GM12878 (cell line): ENCODE data around the gene BPGM. TPM values are rescaled to one million over a fixed set of nuclear protein-coding genes. Genes with fewer than 3 reads are reported as not detected.

Source experiments
- ATAC-seq: fragments of 200-7000 bp; cut with Tn5 transposase; 3 replicates; pipeline ENCODE4 v1.9.1; 2020; ENCODE audit warnings: mild to moderate bottlenecking, moderate library complexity
- BruUV-seq: library from RNA; stranded (reverse); fragments of 400-500 nt; replicated peaks from 2 replicates; lab custom pipeline; 2021; lab: Mats Ljungman, UMichigan
- CTCF ChIA-PET: fragments of 300-600 bp; sonication (Branson Sonifier 250); formaldehyde crosslinking; extraction: SDS; loops from one replicate; lab custom pipeline; 2021; ENCODE audit warnings: inconsistent platforms; lab: Yijun Ruan, JAX
- POLR2A ChIA-PET: fragments of 350-600 bp; formaldehyde crosslinking; extraction: SDS; loops from one replicate; lab custom pipeline; 2021; ENCODE audit warnings: inconsistent platforms; lab: Charles Lee
- RAD21 ChIA-PET: fragments of 300-600 bp; sonication (Branson Sonifier 250); formaldehyde crosslinking; loops from one replicate; lab custom pipeline; 2023; ENCODE audit warnings: antibody characterized with exemption; ENCODE audit not compliant: unreplicated experiment; lab: Charles Lee
- SMC1A ChIA-PET: fragments of 300-600 bp; sonication (Branson Sonifier 250); formaldehyde crosslinking; loops from one replicate; lab custom pipeline; 2023; ENCODE audit not compliant: unreplicated experiment, uncharacterized antibody; lab: Charles Lee
- DNase-seq: peaks from one replicate; pipeline ENCODE4 v3.0.0-alpha.2; 2011; ENCODE audit warnings: low read depth, low spot score
- FAIRE-seq: peaks from 3 replicates; lab custom pipeline; 2011; peaks lifted over from hg19 to GRCh38; lab: Jason Lieb, UNC
- H2AFZ ChIP-seq: 2 replicates; pipeline ENCODE4 v1.6.0; 2011; ENCODE audit warnings: low read depth, low read length, control low read depth; ENCODE audit not compliant: control insufficient read depth
- H3K27ac ChIP-seq: 2 replicates; pipeline ENCODE4 v1.5.1; 2011; ENCODE audit warnings: control low read depth; ENCODE audit not compliant: control insufficient read depth, insufficient read depth
- H3K27me3 ChIP-seq, 2 experiments: replicated peaks in 1 of 2; 2 replicates each; pipeline versions ENCODE4 v1.6.0 to v1.6.1; 2011; ENCODE audit warnings: low read length in 1 of 2; ENCODE audit not compliant: control insufficient read depth in 2 of 2, insufficient read depth in 2 of 2
- H3K36me3 ChIP-seq, 2 experiments: 2 replicates each; pipeline ENCODE4 v1.5.1; 2011; ENCODE audit warnings: low read length in 1 of 2; ENCODE audit not compliant: control insufficient read depth in 2 of 2, insufficient read depth in 2 of 2
- H3K4me1 ChIP-seq: 2 replicates; pipeline ENCODE4 v1.6.1; 2011; ENCODE audit warnings: mild to moderate bottlenecking, low read length, moderate library complexity, mixed read lengths; ENCODE audit not compliant: control insufficient read depth, insufficient read depth
- H3K4me2 ChIP-seq: 2 replicates; pipeline ENCODE4 v1.6.0; 2011; ENCODE audit warnings: control low read depth; ENCODE audit not compliant: control insufficient read depth, insufficient read depth
- H3K4me3 ChIP-seq: fragments of 200-600 bp; sonication (generic); 2 replicates; pipeline ENCODE4 v1.5.1; 2016
- H3K79me2 ChIP-seq: 2 replicates; pipeline ENCODE4 v1.6.0; 2011; ENCODE audit warnings: low read length; ENCODE audit not compliant: control insufficient read depth, insufficient read depth
- H3K9ac ChIP-seq: 2 replicates; pipeline ENCODE4 v1.8.0; 2011; ENCODE audit warnings: low read length, control low read depth, mixed read lengths; ENCODE audit not compliant: control insufficient read depth, insufficient read depth
- H3K9me3 ChIP-seq: replicated peaks from 3 replicates; pipeline ENCODE4 v1.5.1; 2011; ENCODE audit warnings: mild to moderate bottlenecking, low read length; ENCODE audit not compliant: control insufficient read depth, insufficient read depth
- H4K20me1 ChIP-seq: 2 replicates; pipeline ENCODE4 v1.6.0; 2011; ENCODE audit not compliant: control insufficient read depth, insufficient read depth
- ASH2L ChIP-seq: fragments of 300-600, 200-600 bp; sonication (generic); IDR thresholded peaks from 2 replicates; pipeline ENCODE4 v1.6.1; 2017; ENCODE audit warnings: low read depth, mild to moderate bottlenecking, borderline replicate concordance
- HDAC2 ChIP-seq: fragments of 200-600 bp; sonication (generic); IDR thresholded peaks from 2 replicates; pipeline ENCODE4 v1.6.1; 2017
- MXI1 ChIP-seq: fragments of 150-350 bp; IDR thresholded peaks from 2 replicates; pipeline ENCODE4 v1.6.1; 2011; ENCODE audit warnings: low read depth, mild to moderate bottlenecking, inconsistent platforms, low read length, improper control_type of control experiment
- MYB ChIP-seq: fragments of 150-350 bp; IDR thresholded peaks from 2 replicates; pipeline ENCODE4 v1.6.1; 2014; ENCODE audit warnings: mild to moderate bottlenecking, low read depth, low read length, borderline replicate concordance
- MYC ChIP-seq: IDR thresholded peaks from 2 replicates; pipeline ENCODE4 v1.6.1; 2011; ENCODE audit warnings: mild to moderate bottlenecking, low read length, moderate library complexity, inconsistent platforms; ENCODE audit not compliant: insufficient read depth, insufficient replicate concordance, insufficient read length, severe bottlenecking
- PAX5 ChIP-seq: IDR thresholded peaks from 2 replicates; pipeline ENCODE4 v1.6.1; 2011; ENCODE audit warnings: low read depth, low read length, borderline replicate concordance
- PAX8 ChIP-seq: fragments of 450-650 bp; IDR thresholded peaks from 2 replicates; pipeline ENCODE4 v1.6.1; 2017; ENCODE audit warnings: mild to moderate bottlenecking, moderate library complexity
- RCOR1 ChIP-seq: conservative IDR thresholded peaks from 2 replicates; pipeline ENCODE4 v1.6.1; 2012; ENCODE audit warnings: low read depth, low read length, improper control_type of control experiment
- SRF ChIP-seq, 2 experiments: IDR thresholded peaks; 2 replicates each; pipeline ENCODE4 v1.6.1; 2011; ENCODE audit warnings: low read depth in 2 of 2, low read length in 2 of 2, mild to moderate bottlenecking in 1 of 2, moderate library complexity in 1 of 2
- TARDBP ChIP-seq: IDR thresholded peaks from 2 replicates; pipeline ENCODE4 v1.6.1; 2016; ENCODE audit warnings: borderline replicate concordance
- TCF3 ChIP-seq: IDR thresholded peaks from 2 replicates; pipeline ENCODE4 v1.6.1; 2012; ENCODE audit warnings: low read depth, mild to moderate bottlenecking, low read length, borderline replicate concordance; ENCODE audit not compliant: insufficient read depth
- WGBS: methylation state at CpG from one replicate; pipeline ENCODE4 v1.1.6; 2016; ENCODE audit warnings: low lambda C conversion rate; ENCODE audit not compliant: insufficient replicate concordance, insufficient coverage; ENCODE audit errors: missing lambda C conversion rate; 5-methylcytosine and 5-hydroxymethylcytosine counted together
- in situ Hi-C: fragments of 300-500 bp; cut with MboI; formaldehyde crosslinking; loops from 9 replicates; pipeline ENCODE4 v1.14.3; 2018; ENCODE audit warnings: mixed read lengths
- intact Hi-C: fragments of 100-400 bp; cut with micrococcal nuclease; formaldehyde crosslinking; loops from one replicate; pipeline ENCODE4 v1.14.2; 2022; ENCODE audit not compliant: unreplicated experiment
- polyA plus RNA-seq, 11 experiments: library from polyadenylated mRNA; depleted of rRNA in 4 of 11; unstranded in 6 of 11; stranded (reverse) in 5 of 11; fragments of >200 nt; fragmentation: Nextera tagmentation in 4 of 11; fragmentation: Illumina TruSeq in 1 of 11; extraction: Ambion mirVana in 4 of 11; extraction: Trizol in 1 of 11; gene quantifications; 1 replicate in 1 of 11; 2 replicates in 10 of 11; pipeline versions ENCODE4 v1.2.1 to v1.2.3, GENCODE V29; 2011 to 2016; ENCODE audit warnings: inconsistent platforms in 2 of 11, missing spikeins in 2 of 11, low read depth in 1 of 11
- total RNA-seq, 4 experiments: library from RNA; depleted of rRNA in 3 of 4; stranded (reverse); fragments of >200 nt in 3 of 4; fragmentation: Illumina TruSeq in 1 of 4; extraction: Trizol in 1 of 4; gene quantifications; 2 replicates each; pipeline versions ENCODE4 v1.2.1 to v1.2.3, GENCODE V29; 2013 to 2021
- TF ChIP-seq, protein P1 (sequence below): IDR thresholded peaks from 2 replicates; pipeline ENCODE4 v1.6.1; 2011; ENCODE audit warnings: low read depth, mild to moderate bottlenecking, low read length, moderate library complexity, borderline replicate concordance; ENCODE audit errors: extremely low read depth
- TF ChIP-seq, protein P2 (sequence below): IDR thresholded peaks from 2 replicates; pipeline ENCODE4 v1.6.1; 2011; ENCODE audit warnings: borderline replicate concordance, low read depth, mild to moderate bottlenecking, moderate library complexity, mixed read lengths, low read length; ENCODE audit not compliant: insufficient read depth; ENCODE audit errors: extremely low read length
- TF ChIP-seq, protein P3 (sequence below): fragments of 450-650 bp; formaldehyde crosslinking; IDR thresholded peaks from 2 replicates; pipeline ENCODE4 v1.4.0; 2022; ENCODE audit warnings: mild to moderate bottlenecking, moderate library complexity
- TF ChIP-seq, protein P4 (sequence below): fragments of 450-650 bp; IDR thresholded peaks from 2 replicates; pipeline ENCODE4 v1.6.1; 2017; ENCODE audit warnings: antibody characterized with exemption, mild to moderate bottlenecking, moderate library complexity

Gene BPGM
- total and polyA plus RNA-seq, 10 of the 15 experiments (the other 5 are each of a cell fraction or from before 2014, with no cell fraction given), result 9.0 to 20.1 (median 15.2) TPM

DNA sequence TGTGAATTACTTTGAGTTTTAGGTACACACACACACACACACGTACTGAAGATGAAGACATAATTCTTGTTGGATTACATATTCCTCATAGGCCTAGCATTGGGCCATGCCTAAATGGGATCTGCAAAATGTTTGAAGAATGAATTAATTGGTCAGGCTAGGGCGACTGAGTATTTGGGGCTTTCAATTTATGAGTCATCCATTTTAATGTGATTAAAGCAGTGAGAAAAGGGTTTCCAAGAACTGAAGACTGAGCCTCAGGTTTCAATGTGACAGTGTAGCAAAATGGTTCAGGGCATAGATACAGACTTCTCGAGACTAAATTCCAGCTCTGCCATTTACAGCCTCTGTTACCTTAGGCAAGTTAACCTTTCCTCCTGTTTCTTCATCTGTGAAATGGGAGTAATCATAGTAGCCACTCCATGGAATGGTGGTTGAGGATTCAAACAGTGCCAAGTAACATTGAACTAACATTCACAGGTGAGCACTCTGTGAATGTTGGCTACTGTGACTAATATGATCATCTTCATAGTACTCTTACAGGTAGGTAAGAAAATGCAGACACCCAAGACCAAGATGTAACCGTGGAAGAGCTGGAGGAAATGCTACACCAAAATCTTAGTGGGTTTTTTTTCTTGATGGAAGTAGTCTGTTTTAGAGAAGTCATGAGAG lies 7.6 kb downstream of the BPGM start:
- Histone ChIP-seq H3K27me3 (no peaks in the 10 kb centered on the region), H3K27ac (no peak overlapping the region), H3K4me2 (no peak overlapping the region), H3K4me3 (no peak overlapping the region), H3K4me1 (no peaks in the 10 kb centered on the region), H4K20me1 (no peaks in the 10 kb centered on the region), H3K36me3 (no peaks in the 10 kb centered on the region), H3K79me2 (no peaks in the 10 kb centered on the region), H2AFZ (no peak overlapping the region), H3K9ac (no peak overlapping the region), H3K9me3 (peaks cover 6% of the 10 kb centered on the region; the same call in 2 of the 3 replicates)
- ATAC-seq, result peak; percentile 69
- ChIA-PET SMC1A (interaction anchor here (0.9 to 1.6 kb wide), 4 partner anchors 9 to 20 kb away, joined by 3 to 5 read pairs (median 4); no protein-coding TSS in a partner anchor), RAD21 (no interaction called here), CTCF (interaction anchor here (1.5 kb wide), 1 partner anchor 20 kb away, joined by 3 read pairs; no protein-coding TSS in a partner anchor), POLR2A (interaction anchor here (0.6 to 1.0 kb wide), 2 partner anchors 14 to 77 kb away, joined by 3 read pairs; no protein-coding TSS in a partner anchor)
- DNase-seq, result no peak
- no TSS peak for BruUV-seq
- in situ Hi-C loops, result no loop called here
- no peak for FAIRE-seq
- WGBS, result 59% methylated on average over 4 of the region's 4 CpGs
- intact Hi-C loops, result no loop called here
- TF ChIP-seq SRF (IDR thresholded peaks at IDR 0.05; ENCODE audit: low read depth in 2 of 2, low read length in 2 of 2) (no peak), HDAC2 (no peak), RCOR1 (no peak), MYB (no peak), MXI1 (no peak), ASH2L (no peak), TARDBP (no peak), PAX5 (no peak), MYC (no peak), PAX8 (no peak), TCF3 (no peak)
- TF ChIP-seq, protein P1, sequence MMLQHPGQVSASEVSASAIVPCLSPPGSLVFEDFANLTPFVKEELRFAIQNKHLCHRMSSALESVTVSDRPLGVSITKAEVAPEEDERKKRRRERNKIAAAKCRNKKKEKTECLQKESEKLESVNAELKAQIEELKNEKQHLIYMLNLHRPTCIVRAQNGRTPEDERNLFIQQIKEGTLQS, result no peak
- TF ChIP-seq, protein P2, sequence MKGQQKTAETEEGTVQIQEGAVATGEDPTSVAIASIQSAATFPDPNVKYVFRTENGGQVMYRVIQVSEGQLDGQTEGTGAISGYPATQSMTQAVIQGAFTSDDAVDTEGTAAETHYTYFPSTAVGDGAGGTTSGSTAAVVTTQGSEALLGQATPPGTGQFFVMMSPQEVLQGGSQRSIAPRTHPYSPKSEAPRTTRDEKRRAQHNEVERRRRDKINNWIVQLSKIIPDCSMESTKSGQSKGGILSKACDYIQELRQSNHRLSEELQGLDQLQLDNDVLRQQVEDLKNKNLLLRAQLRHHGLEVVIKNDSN, result no peak
- TF ChIP-seq, protein P3, sequence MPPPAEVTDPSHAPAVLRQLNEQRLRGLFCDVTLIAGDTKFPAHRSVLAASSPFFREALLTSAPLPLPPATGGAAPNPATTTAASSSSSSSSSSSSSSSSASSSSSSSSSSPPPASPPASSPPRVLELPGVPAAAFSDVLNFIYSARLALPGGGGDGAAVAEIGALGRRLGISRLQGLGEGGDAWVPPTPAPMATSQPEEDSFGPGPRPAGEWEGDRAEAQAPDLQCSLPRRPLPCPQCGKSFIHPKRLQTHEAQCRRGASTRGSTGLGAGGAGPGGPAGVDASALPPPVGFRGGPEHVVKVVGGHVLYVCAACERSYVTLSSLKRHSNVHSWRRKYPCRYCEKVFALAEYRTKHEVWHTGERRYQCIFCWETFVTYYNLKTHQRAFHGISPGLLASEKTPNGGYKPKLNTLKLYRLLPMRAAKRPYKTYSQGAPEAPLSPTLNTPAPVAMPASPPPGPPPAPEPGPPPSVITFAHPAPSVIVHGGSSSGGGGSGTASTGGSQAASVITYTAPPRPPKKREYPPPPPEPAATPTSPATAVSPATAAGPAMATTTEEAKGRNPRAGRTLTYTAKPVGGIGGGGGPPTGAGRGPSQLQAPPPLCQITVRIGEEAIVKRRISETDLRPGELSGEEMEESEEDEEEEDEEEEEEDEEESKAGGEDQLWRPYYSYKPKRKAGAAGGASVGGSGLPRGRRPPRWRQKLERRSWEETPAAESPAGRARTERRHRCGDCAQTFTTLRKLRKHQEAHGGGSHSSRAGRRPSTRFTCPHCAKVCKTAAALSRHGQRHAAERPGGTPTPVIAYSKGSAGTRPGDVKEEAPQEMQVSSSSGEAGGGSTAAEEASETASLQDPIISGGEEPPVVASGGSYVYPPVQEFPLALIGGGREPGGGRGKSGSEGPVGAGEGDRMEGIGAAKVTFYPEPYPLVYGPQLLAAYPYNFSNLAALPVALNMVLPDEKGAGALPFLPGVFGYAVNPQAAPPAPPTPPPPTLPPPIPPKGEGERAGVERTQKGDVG, result no peak
- TF ChIP-seq, protein P4, sequence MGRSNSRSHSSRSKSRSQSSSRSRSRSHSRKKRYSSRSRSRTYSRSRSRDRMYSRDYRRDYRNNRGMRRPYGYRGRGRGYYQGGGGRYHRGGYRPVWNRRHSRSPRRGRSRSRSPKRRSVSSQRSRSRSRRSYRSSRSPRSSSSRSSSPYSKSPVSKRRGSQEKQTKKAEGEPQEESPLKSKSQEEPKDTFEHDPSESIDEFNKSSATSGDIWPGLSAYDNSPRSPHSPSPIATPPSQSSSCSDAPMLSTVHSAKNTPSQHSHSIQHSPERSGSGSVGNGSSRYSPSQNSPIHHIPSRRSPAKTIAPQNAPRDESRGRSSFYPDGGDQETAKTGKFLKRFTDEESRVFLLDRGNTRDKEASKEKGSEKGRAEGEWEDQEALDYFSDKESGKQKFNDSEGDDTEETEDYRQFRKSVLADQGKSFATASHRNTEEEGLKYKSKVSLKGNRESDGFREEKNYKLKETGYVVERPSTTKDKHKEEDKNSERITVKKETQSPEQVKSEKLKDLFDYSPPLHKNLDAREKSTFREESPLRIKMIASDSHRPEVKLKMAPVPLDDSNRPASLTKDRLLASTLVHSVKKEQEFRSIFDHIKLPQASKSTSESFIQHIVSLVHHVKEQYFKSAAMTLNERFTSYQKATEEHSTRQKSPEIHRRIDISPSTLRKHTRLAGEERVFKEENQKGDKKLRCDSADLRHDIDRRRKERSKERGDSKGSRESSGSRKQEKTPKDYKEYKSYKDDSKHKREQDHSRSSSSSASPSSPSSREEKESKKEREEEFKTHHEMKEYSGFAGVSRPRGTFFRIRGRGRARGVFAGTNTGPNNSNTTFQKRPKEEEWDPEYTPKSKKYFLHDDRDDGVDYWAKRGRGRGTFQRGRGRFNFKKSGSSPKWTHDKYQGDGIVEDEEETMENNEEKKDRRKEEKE, result no peak
